ENCODE data around the gene METTL13.

- TF ChIP-seq CTCF (conservative IDR thresholded peaks at IDR 0.05 in 1 of 2, IDR thresholded peaks at IDR 0.05 in 1 of 2; ENCODE audit: extremely low read depth in 1 of 2, insufficient read depth in 1 of 2, low read depth in 1 of 2, low read length in 2 of 2) (no peak), EZH2 (IDR thresholded peaks at IDR 0.05; ENCODE audit: borderline replicate concordance, low read length) (no peak)
Observed at GRCh38 chr1:171811672-171812071, 30.2 kb downstream of the METTL13 start.
